ENCODE results near the gene C2CD2L. TPM values are rescaled to one million over a fixed set of nuclear protein-coding genes. Genes with fewer than 3 reads are reported as not detected.
"Not testable (repeated sequence)": the region's sequence is repeated elsewhere in the genome, so short reads cannot be mapped to it uniquely, and the experiment has no call there.

C2CD2L gene
- total RNA-seq (1 to 10 TPM; 3.5 to 6.1 TPM), polyA plus RNA-seq (1 to 10 TPM; 2.5 to 6.3 TPM)

- H3K9ac ChIP-seq (ENCODE audit: low read depth in 1 of 2, low read length in 2 of 2) = peak within 1 kb of the TSS in 1 of 2 donors; percentile 65
- peak; percentile 95 for DNase-seq (ENCODE audit: low spot score)
- no peaks in the 10 kb centered on the region for H3K9me3 ChIP-seq (ENCODE audit: control insufficient read depth in 4 of 4, low read length in 3 of 4)
- H3K36me3 ChIP-seq (ENCODE audit: control insufficient read depth in 4 of 4, insufficient read depth in 3 of 4, low read depth in 1 of 4, low read length in 3 of 4) = peaks cover 0 to 16% (median 12%) of the 10 kb centered on the region in 4 donors
- H3K27ac ChIP-seq (ENCODE audit: low read depth in 1 of 2, low read length in 2 of 2) = peak within 1 kb of the TSS; percentile 12 to 61
- 3% methylated on average over 49 of the region's 49 CpGs for WGBS
- no peaks in the 10 kb centered on the region for H3K27me3 ChIP-seq (ENCODE audit: control insufficient read depth in 4 of 4, insufficient read depth in 4 of 4, low read length in 3 of 4)
- no peak for TF ChIP-seq NR2F2 (IDR thresholded peaks at IDR 0.05)
- TF ChIP-seq FOXA1 (IDR thresholded peaks at IDR 0.05) = no peak
- no peak for TF ChIP-seq FOXA2 (IDR thresholded peaks at IDR 0.05)
- TF ChIP-seq YY1 (IDR thresholded peaks at IDR 0.05) = peak; percentile 31
- TF ChIP-seq TAF1 (conservative IDR thresholded peaks at IDR 0.05) = no peak
- no peak for TF ChIP-seq SP1 (IDR thresholded peaks at IDR 0.05)
- peak in 1 of 2 donors; percentile 63 for TF ChIP-seq GABPA (IDR thresholded peaks at IDR 0.05 in 1 of 2, conservative IDR thresholded peaks at IDR 0.05 in 1 of 2)
- TF ChIP-seq EGR1 (IDR thresholded peaks at IDR 0.05; ENCODE audit: low read depth in 2 of 2) = no peak
- no peak for TF ChIP-seq JUND (IDR thresholded peaks at IDR 0.05)
- TF ChIP-seq RAD21 (IDR thresholded peaks at IDR 0.05) = peak in 1 of 2 donors; percentile 18
- TF ChIP-seq RXRA (IDR thresholded peaks at IDR 0.05) = no peak
- H3K4me3 ChIP-seq (ENCODE audit: low read depth in 1 of 3, low read length in 3 of 3) = peak within 1 kb of the TSS; percentile 48 to 91 (median 78)
- peaks cover 8 to 40% (median 29%) of the 10 kb centered on the region in 4 donors for H3K4me1 ChIP-seq (ENCODE audit: control insufficient read depth in 4 of 4, insufficient read depth in 4 of 4, low read length in 3 of 4)
These were observed at the start of gene C2CD2L for GRCh38 chr11:119106564-119107537. Gene C2CD2L (plus strand): TSS chr11:119107344. CDS start chr11:119107742, 398 bp downstream.

GRCh38 chr11:119059128-119059527, 48.0 kb upstream of the C2CD2L start:
- WGBS = 94% methylated on average over 31 of the region's 35 CpGs
- DNase-seq (ENCODE audit: low spot score); H3K4me3 ChIP-seq (ENCODE audit: low read depth in 1 of 3, low read length in 3 of 3); H3K27ac ChIP-seq (ENCODE audit: low read depth in 1 of 2, low read length in 2 of 2); H3K9me3 ChIP-seq (ENCODE audit: control insufficient read depth in 4 of 4, low read length in 3 of 4); H3K27me3 ChIP-seq (ENCODE audit: control insufficient read depth in 4 of 4, insufficient read depth in 4 of 4, low read length in 3 of 4); H3K9ac ChIP-seq (ENCODE audit: low read depth in 1 of 2, low read length in 2 of 2): not testable (repeated sequence)
- peaks cover 0 to 23% (median 16%) of the 10 kb centered on the region in 4 donors for H3K4me1 ChIP-seq (ENCODE audit: control insufficient read depth in 4 of 4, insufficient read depth in 4 of 4, low read length in 3 of 4)
- peaks cover 6 to 11% (median 10%) of the 10 kb centered on the region in 4 donors for H3K36me3 ChIP-seq (ENCODE audit: control insufficient read depth in 4 of 4, insufficient read depth in 3 of 4, low read depth in 1 of 4, low read length in 3 of 4)

GRCh38 chr11:119061256-119061655, 45.9 kb upstream of the C2CD2L start:
- no peak overlapping the region for H3K9ac ChIP-seq (ENCODE audit: low read depth in 1 of 2, low read length in 2 of 2)
- H3K4me3 ChIP-seq (ENCODE audit: low read depth in 1 of 3, low read length in 3 of 3) = no peak overlapping the region
- peaks cover 0 to 14% (median 9%) of the 10 kb centered on the region in 4 donors for H3K4me1 ChIP-seq (ENCODE audit: control insufficient read depth in 4 of 4, insufficient read depth in 4 of 4, low read length in 3 of 4)
- H3K27ac ChIP-seq (ENCODE audit: low read depth in 1 of 2, low read length in 2 of 2) = no peak overlapping the region
- H3K36me3 ChIP-seq (ENCODE audit: control insufficient read depth in 4 of 4, insufficient read depth in 3 of 4, low read depth in 1 of 4, low read length in 3 of 4) = no peaks in the 10 kb centered on the region
- no peaks in the 10 kb centered on the region for H3K9me3 ChIP-seq (ENCODE audit: control insufficient read depth in 4 of 4, low read length in 3 of 4)
- H3K27me3 ChIP-seq (ENCODE audit: control insufficient read depth in 4 of 4, insufficient read depth in 4 of 4, low read length in 3 of 4) = no peaks in the 10 kb centered on the region
- 95% methylated on average over 3 of the region's 3 CpGs for WGBS
- no peak for DNase-seq (ENCODE audit: low spot score)
- TF ChIP-seq RXRA (IDR thresholded peaks at IDR 0.05) = no peak

GRCh38 chr11:119062779-119063178, 44.4 kb upstream of the C2CD2L start:
- Histone ChIP-seq H3K9ac (ENCODE audit: low read depth in 1 of 2, low read length in 2 of 2) (no peak overlapping the region), H3K4me1 (ENCODE audit: control insufficient read depth in 4 of 4, insufficient read depth in 4 of 4, low read length in 3 of 4) (peaks cover 2 to 17% (median 9%) of the 10 kb centered on the region in 4 donors), H3K27me3 (ENCODE audit: control insufficient read depth in 4 of 4, insufficient read depth in 4 of 4, low read length in 3 of 4) (no peaks in the 10 kb centered on the region), H3K4me3 (ENCODE audit: low read depth in 1 of 3, low read length in 3 of 3) (no peak overlapping the region), H3K36me3 (ENCODE audit: control insufficient read depth in 4 of 4, insufficient read depth in 3 of 4, low read depth in 1 of 4, low read length in 3 of 4) (no peaks in the 10 kb centered on the region), H3K27ac (ENCODE audit: low read depth in 1 of 2, low read length in 2 of 2) (no peak overlapping the region), H3K9me3 (ENCODE audit: control insufficient read depth in 4 of 4, low read length in 3 of 4) (no peaks in the 10 kb centered on the region)
- DNase-seq (ENCODE audit: low spot score) = peak; percentile 84
- no peak for TF ChIP-seq NR2F2 (IDR thresholded peaks at IDR 0.05)
- no peak for TF ChIP-seq EGR1 (IDR thresholded peaks at IDR 0.05; ENCODE audit: low read depth in 2 of 2)
- TF ChIP-seq RAD21 (IDR thresholded peaks at IDR 0.05) = no peak
- TF ChIP-seq CTCF (IDR thresholded peaks at IDR 0.05; ENCODE audit: low read depth, low read length, missing input control) = no peak
- WGBS = 60% methylated on average over 5 of the region's 5 CpGs

All from liver (tissue), 9 donors.